IMR-90 (cell line): Measurements from ENCODE around the gene CXCL9. TPM values are rescaled to one million over a fixed set of nuclear protein-coding genes. Genes with fewer than 3 reads are reported as not detected.
"Not testable (repeated sequence)": the region's sequence is repeated elsewhere in the genome, so short reads cannot be mapped to it uniquely, and the experiment has no call there.

Source experiments
- ATAC-seq: fragments of 200-7000 bp; cut with Tn5 transposase; 2 replicates; pipeline ENCODE4 v1.9.1; 2020; ENCODE audit warnings: low read depth, mild to moderate bottlenecking, moderate library complexity
- BruUV-seq: library from RNA; stranded (reverse); fragments of 400-500 nt; replicated peaks from 2 replicates; lab custom pipeline; 2021; lab: Mats Ljungman, UMichigan
- CTCF ChIA-PET: fragments of 300-600 bp; formaldehyde crosslinking; extraction: SDS; loops from one replicate; lab custom pipeline; 2021; ENCODE audit warnings: antibody characterized with exemption; lab: Yijun Ruan, JAX
- POLR2A ChIA-PET: fragments of 300-600 bp; sonication (Branson Sonifier 250); formaldehyde crosslinking; loops from one replicate; lab custom pipeline; 2022; ENCODE audit warnings: antibody characterized with exemption; ENCODE audit not compliant: unreplicated experiment; lab: Charles Lee
- DNase-seq: peaks from one replicate; pipeline ENCODE4 v3.0.0; 2013
- H2AFZ ChIP-seq: replicated peaks from 2 replicates; pipeline ENCODE3; 2013; ENCODE audit warnings: low read length, mild to moderate bottlenecking; ENCODE audit not compliant: poor library complexity
- H2AK5ac ChIP-seq: 2 replicates; pipeline ENCODE4 v1.6.1; 2013; ENCODE audit warnings: low read depth, low read length, inconsistent platforms
- H2AK9ac ChIP-seq: replicated peaks from 2 replicates; pipeline ENCODE3; 2013; ENCODE audit warnings: mild to moderate bottlenecking, low read depth, low read length, moderate library complexity; ENCODE audit not compliant: poor library complexity
- H2BK120ac ChIP-seq: 2 replicates; pipeline ENCODE4 v1.6.1; 2013; ENCODE audit warnings: low read depth, low read length, inconsistent platforms
- H2BK15ac ChIP-seq: 3 replicates; pipeline ENCODE4 v1.6.1; 2013; ENCODE audit warnings: low read depth, low read length, inconsistent platforms
- H2BK20ac ChIP-seq: 2 replicates; pipeline ENCODE4 v1.6.1; 2013; ENCODE audit warnings: low read depth, mild to moderate bottlenecking, inconsistent platforms, low read length, moderate library complexity
- H2BK5ac ChIP-seq: 2 replicates; pipeline ENCODE4 v1.6.1; 2013; ENCODE audit warnings: mild to moderate bottlenecking, low read depth, low read length, inconsistent platforms; ENCODE audit not compliant: poor library complexity, severe bottlenecking
- H3K14ac ChIP-seq: replicated peaks from 2 replicates; pipeline ENCODE4 v1.6.1; 2013; ENCODE audit warnings: low read depth, low read length, inconsistent platforms
- H3K18ac ChIP-seq: 2 replicates; pipeline ENCODE4 v1.6.1; 2013; ENCODE audit warnings: low read depth, low read length, control low read depth
- H3K23ac ChIP-seq: 2 replicates; pipeline ENCODE4 v1.6.1; 2013; ENCODE audit warnings: low read depth, low read length, inconsistent platforms
- H3K27ac ChIP-seq: 2 replicates; pipeline ENCODE4 v1.5.1; 2013; ENCODE audit warnings: mild to moderate bottlenecking, control low read depth, low read length; ENCODE audit not compliant: insufficient read depth
- H3K27me3 ChIP-seq: 2 replicates; pipeline ENCODE4 v1.6.1; 2013; ENCODE audit warnings: low read length; ENCODE audit not compliant: control insufficient read depth, insufficient read depth
- H3K36me3 ChIP-seq: 2 replicates; pipeline ENCODE4 v1.6.1; 2013; ENCODE audit warnings: low read length, mixed read lengths; ENCODE audit not compliant: control insufficient read depth, insufficient read depth
- H3K4ac ChIP-seq: 2 replicates; pipeline ENCODE4 v1.6.1; 2013; ENCODE audit warnings: low read depth, low read length, inconsistent platforms
- H3K4me1 ChIP-seq: 2 replicates; pipeline ENCODE4 v1.6.1; 2013; ENCODE audit warnings: low read length, mixed read lengths; ENCODE audit not compliant: control insufficient read depth, insufficient read depth
- H3K4me2 ChIP-seq: 2 replicates; pipeline ENCODE4 v1.6.1; 2013; ENCODE audit warnings: low read depth, mild to moderate bottlenecking, control low read depth, low read length, moderate library complexity
- H3K4me3 ChIP-seq: 2 replicates; pipeline ENCODE4 v1.5.1; 2013; ENCODE audit warnings: low read depth, mild to moderate bottlenecking, control low read depth, low read length, moderate library complexity; ENCODE audit not compliant: insufficient read depth
- H3K56ac ChIP-seq: 2 replicates; pipeline ENCODE4 v1.6.1; 2013; ENCODE audit warnings: low read length, inconsistent platforms; ENCODE audit not compliant: insufficient read depth; ENCODE audit errors: extremely low read depth
- H3K79me1 ChIP-seq, 2 experiments: 2 replicates each; pipeline ENCODE4 v1.6.1; 2013; ENCODE audit warnings: low read length in 2 of 2, inconsistent platforms in 1 of 2, low read depth in 1 of 2
- H3K9ac ChIP-seq: 2 replicates; pipeline ENCODE4 v1.6.1; 2013; ENCODE audit warnings: low read depth, low read length, control low read depth
- H3K9me1 ChIP-seq: 2 replicates; pipeline ENCODE4 v1.6.1; 2013; ENCODE audit warnings: low read length, inconsistent platforms; ENCODE audit not compliant: insufficient read depth
- H3K9me3 ChIP-seq: 2 replicates; pipeline ENCODE4 v1.6.1; 2013; ENCODE audit warnings: low read length; ENCODE audit not compliant: control insufficient read depth, insufficient read depth
- H4K20me1 ChIP-seq: 2 replicates; pipeline ENCODE4 v1.6.1; 2013; ENCODE audit warnings: low read length, inconsistent platforms; ENCODE audit not compliant: insufficient read depth
- H4K5ac ChIP-seq: 2 replicates; pipeline ENCODE4 v1.6.1; 2013; ENCODE audit warnings: mild to moderate bottlenecking, low read depth, low read length, control low read depth
- H4K8ac ChIP-seq, 2 experiments: 2 replicates each; pipeline ENCODE4 v1.6.1; 2013; ENCODE audit warnings: low read depth in 2 of 2, low read length in 2 of 2, control low read depth in 1 of 2, inconsistent platforms in 1 of 2
- H4K91ac ChIP-seq: 2 replicates; pipeline ENCODE4 v1.6.1; 2013; ENCODE audit warnings: low read depth, low read length, inconsistent platforms; ENCODE audit not compliant: insufficient read depth
- WGBS, 2 experiments: methylation state at CpG; one replicate each; pipeline versions ENCODE4 v1.1.5 to v1.1.7; 2013; ENCODE audit warnings: missing lambda C conversion rate in 2 of 2; ENCODE audit not compliant: insufficient read length in 1 of 2; ENCODE audit errors: extremely low coverage in 2 of 2; 5-methylcytosine and 5-hydroxymethylcytosine counted together
- dilution Hi-C: fragments of 300-500 bp; cut with HindIII; formaldehyde crosslinking; loops from one replicate; pipeline ENCODE4 v1.14.3; 2018; ENCODE audit warnings: low sequenced_read_pairs; ENCODE audit not compliant: unreplicated experiment
- in situ Hi-C: fragments of 300-500 bp; cut with MboI; formaldehyde crosslinking; loops from 3 replicates; pipeline ENCODE4 v1.14.3; 2019; ENCODE audit warnings: low sequenced_read_pairs, inconsistent platforms, mixed read lengths
- intact Hi-C: fragments of 100-400 bp; cut with micrococcal nuclease; formaldehyde crosslinking; loops from 2 replicates; pipeline ENCODE4 v1.10.0; 2022
- polyA plus RNA-seq, 3 experiments: library from polyadenylated mRNA; depleted of rRNA; stranded (reverse); fragments of >200 nt; gene quantifications; 2 replicates each; pipeline ENCODE4 v1.2.3, GENCODE V29; 2012; ENCODE audit warnings: low replicate concordance in 1 of 3
- total RNA-seq: library from RNA; depleted of rRNA; stranded (reverse); fragments of >200 nt; gene quantifications from 2 replicates; pipeline ENCODE4 v1.2.3, GENCODE V29; 2012

The CXCL9 gene
- total and polyA plus RNA-seq, 2 of the 4 experiments (the other 2 are of a cell fraction) = not detected

GRCh38 chr4:76042241-76042998, 35.1 kb upstream of the CXCL9 start:
- H2AFZ ChIP-seq, H3K9me1 ChIP-seq, H3K79me1 ChIP-seq, H3K56ac ChIP-seq, H3K36me3 ChIP-seq, H3K9me3 ChIP-seq, BruUV-seq, H2BK20ac ChIP-seq, intact Hi-C loops, H3K4ac ChIP-seq, H4K8ac ChIP-seq, H3K27me3 ChIP-seq, H3K4me3 ChIP-seq, H3K18ac ChIP-seq, H2BK15ac ChIP-seq, H2AK9ac ChIP-seq, H3K14ac ChIP-seq, dilution Hi-C loops, H4K20me1 ChIP-seq, H3K23ac ChIP-seq, H2AK5ac ChIP-seq, H3K9ac ChIP-seq, H4K5ac ChIP-seq, in situ Hi-C loops, H2BK5ac ChIP-seq, POLR2A ChIA-PET, H4K91ac ChIP-seq, H3K4me2 ChIP-seq, H3K27ac ChIP-seq, H2BK120ac ChIP-seq, ATAC-seq, H3K4me1 ChIP-seq: not testable (repeated sequence)
- WGBS, 2 experiments = no CpG with 5 or more reads among the region's 18 CpGs
- DNase-seq = peak; percentile 43
- CTCF ChIA-PET = interaction anchor here (0.6 to 1.1 kb wide), 2 partner anchors 11 to 157 kb away, joined by 3 read pairs; no protein-coding TSS in a partner anchor
